Ishikawa (cell line): ENCODE results near the gene HS3ST5.

Source experiments
- EGR1 ChIP-seq: IDR thresholded peaks from 2 replicates; pipeline ENCODE4 v1.6.1; 2012
- EP300 ChIP-seq: IDR thresholded peaks from 2 replicates; pipeline ENCODE4 v1.6.1; 2012; ENCODE audit warnings: borderline replicate concordance
- FOXM1 ChIP-seq: IDR thresholded peaks from 2 replicates; pipeline ENCODE4 v1.6.1; 2012; ENCODE audit warnings: low read depth, borderline replicate concordance
- REST ChIP-seq: IDR thresholded peaks from 2 replicates; pipeline ENCODE4 v1.6.1; 2012; ENCODE audit warnings: low read depth, mild to moderate bottlenecking

- TF ChIP-seq REST (no peak), EGR1 (no peak), FOXM1 (no peak), EP300 (no peak)
Observed at GRCh38 chr6:114274836-114275235, 68.0 kb downstream of the HS3ST5 start.
